DMS153 treated with DMSO at 0.1 percent for 48 hours (cell line): ENCODE data around the gene TMSB4X.

Experiments used
- DNase-seq: peaks from one replicate; lab custom pipeline; 2025; ENCODE audit not compliant: unreplicated experiment; lab: John Stamatoyannopoulos, UW

The TMSB4X gene

DNA sequence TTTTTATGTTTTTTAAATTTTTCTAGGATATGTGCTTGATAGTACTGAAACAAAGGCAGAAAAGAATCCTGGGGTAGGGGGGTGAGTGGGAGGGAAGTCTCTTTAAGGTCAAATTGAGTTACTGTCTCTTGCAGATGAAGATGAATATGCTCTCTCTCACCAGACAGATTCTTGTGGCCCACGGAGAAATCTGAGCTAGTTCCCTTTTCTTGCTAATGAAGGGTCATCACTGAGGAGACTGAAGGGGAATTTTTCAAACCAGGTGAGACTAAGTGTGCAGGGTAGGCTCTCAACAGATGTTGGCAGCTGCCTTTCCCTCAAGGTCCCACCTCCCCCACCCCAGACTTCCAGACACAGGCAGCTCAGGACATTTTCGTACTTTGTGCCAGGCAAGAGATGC, 48.0 kb downstream of the TMSB4X start:
- DNase-seq = no peak

DNA sequence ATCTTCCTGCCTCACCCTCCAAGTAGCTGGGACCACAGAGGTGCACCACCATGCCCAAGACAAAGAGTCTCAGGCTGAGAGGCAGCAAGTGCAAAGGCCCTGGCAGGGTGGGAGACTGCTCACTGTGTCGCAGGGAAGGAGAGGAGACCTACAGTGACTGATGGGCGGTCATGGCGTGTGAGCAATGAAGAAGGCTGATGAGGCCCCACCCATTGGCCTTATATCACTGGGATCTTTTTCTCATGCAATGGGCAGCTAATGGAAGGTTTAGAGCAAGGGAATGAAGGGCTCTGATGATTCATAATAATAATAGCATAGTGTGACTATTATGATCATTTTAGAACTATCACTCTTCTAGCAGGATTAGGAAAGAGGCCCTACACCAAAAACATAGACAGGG, 48.7 kb downstream of the TMSB4X start:
- no peak for DNase-seq

GRCh38 chrX:13023979-13024378, 49.1 kb downstream of the TMSB4X start:
- no peak for DNase-seq

DNA sequence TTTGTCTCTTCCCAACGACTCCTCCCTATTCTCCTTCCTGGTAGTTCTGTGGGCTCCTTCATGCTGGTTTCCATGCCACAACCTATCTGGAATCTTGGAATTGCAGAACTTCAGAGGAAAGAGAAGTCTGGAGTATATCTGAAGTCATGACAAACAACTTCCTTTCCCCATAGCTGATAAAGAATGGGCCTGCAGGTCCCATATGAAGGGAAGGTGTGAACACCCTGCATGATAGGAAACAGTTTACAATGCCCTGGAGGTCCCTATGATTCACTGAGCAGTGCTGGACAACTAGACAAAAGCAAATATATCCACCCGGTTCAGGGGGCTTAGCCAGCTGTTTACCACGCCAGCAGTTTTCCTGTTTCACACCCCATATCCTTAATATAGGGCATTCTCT, 50.1 kb downstream of the TMSB4X start:
- DNase-seq = no peak
